NCI-H524 (cell line): ENCODE data around the gene TAS2R41.
"Not testable (repeated sequence)": the region's sequence is repeated elsewhere in the genome, so short reads cannot be mapped to it uniquely, and the experiment has no call there.

Experiments
- DNase-seq, 2 experiments: peaks; one replicate each; lab custom pipeline; 2025; lab: John Stamatoyannopoulos, UW

TAS2R41 gene

DNA sequence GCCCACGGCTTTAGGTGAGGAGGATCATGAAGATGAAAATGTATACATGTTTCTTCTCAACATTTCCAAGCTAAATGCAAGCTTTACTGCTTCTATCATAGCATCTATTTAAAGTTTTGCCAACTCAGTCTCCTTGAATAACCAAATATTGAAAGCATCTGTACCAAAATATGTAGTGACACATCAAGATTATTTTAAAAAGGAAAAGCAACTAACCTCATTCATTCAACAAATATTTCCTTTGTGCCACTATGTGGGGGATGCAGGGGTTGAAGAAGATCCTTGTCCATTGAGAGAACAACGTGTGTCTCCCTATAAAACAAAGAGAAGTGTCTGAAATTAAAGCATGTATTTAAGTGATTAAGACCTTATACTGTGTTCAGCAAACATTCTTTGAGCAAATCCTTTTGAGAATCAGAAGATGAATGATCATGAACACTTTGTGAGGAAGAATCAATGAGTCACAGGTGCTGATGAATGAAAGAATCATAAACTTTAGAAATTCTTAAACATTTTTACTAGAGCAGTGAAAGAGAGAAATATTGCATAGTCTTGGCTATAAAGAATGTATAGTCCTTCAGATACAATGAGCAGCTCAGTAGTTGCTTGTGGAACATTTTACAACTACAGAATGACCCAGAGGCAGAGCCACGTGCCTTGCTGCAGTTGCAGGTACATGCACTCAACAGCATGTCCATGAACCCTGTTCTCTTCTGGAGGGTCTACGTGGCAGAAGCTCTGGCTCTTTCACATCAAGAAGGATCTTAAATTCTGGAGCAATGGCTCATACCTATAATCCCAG is 20.5 kb upstream of the TAS2R41 start:
- no peak for DNase-seq

DNA sequence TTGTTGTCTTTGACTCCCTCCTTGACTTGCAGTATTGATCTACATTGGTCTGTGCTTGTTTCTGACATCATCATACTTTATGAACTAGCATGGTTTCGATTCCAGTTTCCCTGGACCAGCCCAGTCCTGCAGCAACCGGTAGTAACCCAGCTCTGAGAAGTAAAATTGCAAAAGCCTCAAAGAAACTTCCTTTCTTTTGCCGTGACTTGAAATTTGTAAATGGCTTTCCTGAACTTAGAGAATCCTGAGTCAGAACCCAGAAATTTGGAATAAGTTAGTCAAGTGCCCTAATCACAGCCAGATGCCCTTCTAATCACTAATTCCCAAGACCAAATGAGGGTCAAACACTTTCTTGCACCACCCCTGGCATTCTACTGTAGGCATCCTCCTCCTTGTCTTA is 19.4 kb upstream of the TAS2R41 start:
- DNase-seq, result no peak

DNA sequence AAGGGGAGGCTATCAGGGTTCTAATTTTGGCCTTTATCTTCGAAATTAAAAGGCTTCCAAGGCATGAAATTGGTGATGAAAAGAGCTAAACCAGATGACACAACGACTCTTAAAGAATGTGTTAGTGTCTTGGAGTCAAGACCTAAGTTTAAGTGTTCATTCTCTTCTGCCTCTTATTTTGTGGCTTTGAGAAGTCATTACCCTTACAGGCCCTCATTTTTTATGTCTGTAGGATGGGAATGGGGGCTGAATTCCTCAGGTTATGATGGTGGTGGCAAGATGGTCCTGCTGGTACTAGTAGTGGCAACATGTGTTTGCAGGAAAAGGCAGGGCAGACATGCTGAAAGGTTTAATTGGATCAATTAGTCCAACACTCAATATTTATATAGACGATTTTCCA is 19.0 kb upstream of the TAS2R41 start:
- DNase-seq, result no peak

DNA sequence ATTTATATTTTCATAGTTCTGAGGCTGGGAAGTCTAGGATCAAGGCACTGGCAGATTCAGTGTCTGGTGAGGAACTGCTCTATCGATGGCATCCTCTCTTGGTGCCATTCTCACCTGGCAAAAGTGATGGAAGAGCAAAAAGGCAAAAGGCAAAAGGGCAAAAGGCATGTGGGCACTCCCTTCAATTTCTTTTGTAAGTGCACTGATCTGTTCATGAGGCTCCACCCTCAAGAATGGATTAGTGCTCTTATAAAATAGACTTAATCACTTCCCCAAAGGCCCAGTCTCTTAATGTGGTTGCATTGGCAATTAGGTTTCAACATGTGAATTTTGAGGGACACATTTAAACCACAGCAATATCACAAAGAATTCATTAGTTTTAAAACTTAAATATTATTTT is 18.3 kb upstream of the TAS2R41 start:
- no peak for DNase-seq

DNA sequence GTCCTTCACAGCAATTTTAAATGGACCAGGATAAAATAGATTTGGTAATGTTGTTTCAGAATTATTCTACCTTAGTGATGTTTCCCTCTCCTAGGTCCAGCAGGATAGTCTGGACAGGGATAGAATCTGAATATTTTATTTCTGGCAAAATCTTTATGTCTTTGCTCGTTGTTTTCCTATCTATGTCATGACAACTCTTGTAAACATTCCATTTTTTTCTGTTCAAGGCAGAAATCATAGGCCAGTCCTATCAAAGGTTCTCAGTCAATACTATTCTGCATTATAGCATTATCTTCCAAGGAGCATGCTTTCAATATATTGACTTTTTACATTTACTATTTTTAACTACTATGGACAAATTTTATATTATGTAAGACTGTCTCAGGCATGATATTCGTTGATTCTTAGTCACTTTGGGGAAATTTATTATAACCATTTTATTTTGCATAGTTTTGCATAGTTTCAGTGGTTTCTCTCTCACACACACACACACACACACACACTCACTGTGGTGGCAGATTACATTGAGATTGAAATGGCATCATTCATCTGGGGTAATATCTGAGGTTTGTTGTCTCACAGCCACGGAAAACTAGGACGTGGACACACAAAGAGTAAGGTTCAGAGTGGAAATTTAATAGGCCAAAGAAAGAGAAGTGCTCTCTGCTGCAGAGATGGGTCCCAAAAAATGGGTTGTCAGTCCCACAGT is 17.2 kb upstream of the TAS2R41 start:
- DNase-seq, result no peak

DNA sequence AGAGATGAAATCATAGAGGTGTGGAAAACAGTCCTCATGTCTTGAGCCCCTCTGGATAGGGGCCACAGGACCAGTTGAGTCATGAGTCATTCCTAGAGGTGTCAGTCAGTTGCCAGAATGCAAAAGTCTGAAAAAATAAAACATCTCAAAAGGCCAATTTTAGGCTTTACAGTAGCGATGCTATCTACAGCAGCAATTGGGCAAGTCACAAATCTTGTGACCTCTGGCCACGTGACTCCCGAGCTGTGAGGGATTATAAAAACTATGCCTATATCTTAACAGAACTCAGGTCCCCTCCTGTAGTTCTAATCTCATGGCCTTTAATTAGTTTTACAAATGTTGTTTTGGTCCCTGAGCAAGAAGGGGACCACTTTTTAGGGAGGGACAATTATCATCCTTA is 15.6 kb upstream of the TAS2R41 start:
- DNase-seq, result no peak

DNA sequence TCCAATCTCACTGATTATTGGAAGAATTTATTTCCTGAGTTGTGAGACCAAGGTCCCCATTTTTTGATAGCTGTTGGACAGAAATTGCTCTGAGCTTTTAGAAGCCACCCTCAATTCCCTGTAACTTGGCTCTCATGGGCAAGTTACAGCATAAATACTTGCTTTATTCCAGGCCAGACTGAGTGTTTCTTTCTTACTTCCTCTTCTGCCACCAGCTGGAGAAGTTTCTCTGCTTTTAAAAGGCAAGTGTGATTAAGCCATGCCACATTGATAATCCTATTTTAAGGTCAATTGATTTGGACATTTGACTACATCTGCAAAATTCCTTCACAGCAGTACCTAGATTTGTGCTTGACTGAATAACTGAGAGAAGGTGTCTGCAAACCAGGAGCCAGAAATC is 14.1 kb upstream of the TAS2R41 start:
- DNase-seq, result no peak

DNA sequence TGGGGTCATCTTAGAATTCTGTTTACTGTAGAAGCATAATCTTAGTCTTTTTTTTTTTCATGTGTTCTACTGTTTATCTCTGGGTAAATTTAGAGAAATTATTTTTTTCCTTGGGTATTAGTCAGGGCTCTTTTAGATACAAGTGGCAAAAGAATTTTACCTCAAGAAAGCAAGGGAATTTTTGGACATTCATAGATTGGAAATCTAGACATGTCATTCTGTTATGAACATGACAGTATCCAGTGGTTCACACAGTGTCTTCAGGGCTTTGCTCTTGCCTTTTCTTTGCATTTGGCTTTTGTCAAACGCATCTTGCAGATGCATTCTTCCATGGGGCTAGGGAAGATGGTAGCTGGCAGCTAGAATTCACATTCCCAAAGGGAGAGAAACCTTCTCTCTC is 13.7 kb upstream of the TAS2R41 start:
- no peak for DNase-seq

DNA sequence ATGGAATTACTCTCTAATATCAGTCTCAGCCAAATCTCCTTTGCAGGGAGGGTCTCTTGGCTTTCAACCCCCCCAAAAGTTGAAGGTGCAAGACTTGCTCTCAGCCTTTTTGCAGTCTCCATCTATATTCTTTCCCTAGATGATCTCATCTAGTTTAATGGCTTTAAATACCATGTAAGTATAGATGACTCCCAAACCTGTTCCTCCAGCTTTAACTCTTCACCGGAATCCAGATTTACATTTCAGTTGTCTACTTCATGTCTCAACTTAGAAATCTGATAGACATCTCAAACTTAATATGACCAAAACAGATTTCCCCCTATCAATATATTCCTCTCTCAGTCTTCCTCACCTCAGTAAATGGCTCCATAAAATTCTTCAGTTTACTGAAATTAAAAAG is 9.9 kb upstream of the TAS2R41 start:
- DNase-seq, result no peak

DNA sequence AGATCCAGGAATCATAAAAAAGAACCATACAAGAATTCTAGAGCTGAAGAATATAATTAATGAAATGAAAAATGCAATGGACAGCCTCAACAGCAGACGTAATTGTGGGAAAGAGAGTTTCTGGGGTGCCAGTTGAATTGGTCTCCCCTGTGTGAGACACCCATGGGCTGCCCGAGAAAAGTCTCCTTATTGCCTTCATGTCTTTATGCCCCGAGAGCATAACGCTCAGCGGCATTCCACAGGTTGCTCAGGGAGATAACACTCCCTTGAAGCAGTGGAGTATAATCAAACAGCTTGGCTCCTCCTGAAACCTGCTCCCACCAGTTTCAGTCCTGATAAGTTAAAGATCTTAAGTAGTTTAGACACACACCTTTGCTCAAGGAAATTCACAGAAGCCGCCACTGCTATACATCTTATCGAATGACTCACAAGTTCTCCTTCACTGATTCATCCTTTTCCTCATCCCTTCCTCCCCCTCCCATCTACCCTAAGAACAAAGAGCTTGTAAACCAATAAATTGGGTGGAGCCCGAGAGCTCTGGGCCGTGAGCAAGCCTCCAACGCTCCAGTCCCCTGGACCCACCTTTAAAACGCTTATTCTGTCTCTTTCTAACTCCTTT is 5.5 kb upstream of the TAS2R41 start:
- not testable (repeated sequence) for DNase-seq

DNA sequence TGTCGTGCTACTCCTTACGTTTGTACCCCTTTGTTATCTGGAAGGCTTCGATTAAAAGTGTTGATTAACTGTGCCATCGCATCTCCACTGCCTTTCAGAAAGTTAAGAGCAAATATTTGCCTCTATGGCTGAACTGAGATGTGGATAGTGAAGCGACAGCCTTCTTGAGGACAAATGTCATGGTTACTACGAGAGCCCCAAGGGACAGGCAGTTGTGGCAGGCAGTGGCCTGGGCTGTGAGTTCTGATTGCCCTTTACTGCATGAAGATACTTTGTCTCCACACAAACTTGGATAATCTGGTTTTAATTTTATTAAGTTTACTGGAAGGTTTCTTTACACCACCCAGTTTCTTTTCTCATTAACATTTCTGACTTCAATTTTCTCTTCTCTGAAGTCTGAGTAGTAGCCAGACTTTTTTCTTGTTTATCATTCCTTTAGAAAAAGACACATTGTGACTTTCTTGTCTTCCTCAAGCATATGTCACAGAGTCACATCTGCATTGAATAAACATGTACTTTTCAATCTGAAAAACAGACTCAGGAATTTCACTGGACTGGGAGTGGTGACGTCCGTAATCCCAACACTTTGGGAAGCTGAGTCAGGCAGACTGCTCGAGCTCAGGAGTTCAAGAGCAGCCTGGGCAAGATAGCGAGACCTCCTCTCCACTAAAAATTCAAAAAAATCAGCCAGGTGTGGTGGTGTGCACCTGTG is 1.5 kb downstream of the TAS2R41 start:
- DNase-seq, result no peak

DNA sequence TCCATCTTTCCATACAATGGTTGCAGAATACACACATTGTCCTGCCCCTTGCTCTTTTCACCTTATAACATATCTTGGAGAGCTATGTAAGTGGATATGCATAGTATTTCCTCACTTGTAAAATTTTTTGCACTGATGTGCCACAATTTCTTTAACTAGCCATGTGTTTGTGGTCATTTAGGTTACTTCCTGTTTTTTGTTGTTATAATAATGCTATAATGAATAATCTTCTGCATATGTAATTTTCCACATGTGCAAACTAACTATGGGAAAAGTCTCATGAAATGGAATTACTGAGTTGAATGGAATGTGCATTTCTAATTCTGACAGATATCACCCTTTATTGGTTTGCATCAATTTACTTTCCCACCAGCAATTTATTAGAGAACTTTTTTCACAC is 2.8 kb downstream of the TAS2R41 start:
- no peak for DNase-seq

DNA sequence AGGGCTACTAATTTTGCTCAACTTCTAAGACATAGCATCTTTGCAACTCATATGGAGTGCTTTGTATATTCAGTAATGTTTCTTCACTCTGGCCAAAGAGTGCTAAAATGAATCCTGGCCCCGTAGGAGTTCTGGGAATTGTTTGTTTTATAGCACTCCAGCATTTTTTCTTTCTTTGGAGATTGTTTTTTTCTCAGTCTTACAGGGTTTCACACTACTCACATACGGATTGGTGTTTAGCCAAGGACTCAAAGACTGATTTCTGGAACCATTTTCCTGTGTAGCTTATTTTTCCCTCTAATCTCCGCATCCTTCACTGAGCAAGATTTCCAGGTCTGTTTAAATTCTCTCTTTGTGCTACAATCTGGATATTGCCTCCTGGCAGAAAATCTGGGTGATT is 6.4 kb downstream of the TAS2R41 start:
- DNase-seq, result no peak

DNA sequence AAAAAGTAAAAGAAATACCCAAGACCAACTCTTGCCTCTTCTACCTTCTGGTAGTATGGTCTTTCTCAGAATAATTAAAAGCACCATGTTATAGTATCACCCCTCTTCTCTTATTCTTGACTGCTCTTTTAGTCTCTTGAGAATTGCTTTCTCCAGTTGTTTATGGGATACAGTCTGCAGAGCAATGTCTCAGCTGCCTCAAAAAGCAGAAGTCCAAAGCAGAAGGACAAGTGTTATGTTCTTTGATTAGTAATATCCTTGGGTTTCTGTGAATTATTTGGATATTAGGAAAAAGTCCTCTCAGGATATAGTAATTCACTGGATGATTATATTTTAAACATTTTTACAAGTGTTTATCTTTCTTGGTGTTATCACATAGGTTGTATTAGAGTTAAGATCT is 7.4 kb downstream of the TAS2R41 start:
- DNase-seq, result no peak

DNA sequence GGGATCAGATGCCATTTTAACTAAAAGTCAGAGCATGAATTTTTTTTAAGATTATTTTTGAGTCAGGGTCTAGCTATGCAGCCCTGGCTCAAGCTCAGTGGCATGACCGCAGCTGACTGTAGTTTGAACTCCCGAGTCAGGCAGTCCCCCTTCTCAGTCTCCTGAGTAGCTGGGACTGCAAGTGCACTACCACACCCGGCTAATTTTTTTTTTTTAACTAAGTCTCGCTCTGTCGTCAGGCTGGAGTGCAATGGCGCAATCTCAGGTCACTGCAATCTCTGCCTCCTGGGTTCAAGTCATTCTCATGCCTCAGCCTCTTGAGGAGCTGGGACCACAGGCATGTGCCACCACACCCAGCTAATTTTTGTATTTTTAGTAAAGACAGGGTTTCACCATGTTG is 7.8 kb downstream of the TAS2R41 start:
- DNase-seq, result no peak

DNA sequence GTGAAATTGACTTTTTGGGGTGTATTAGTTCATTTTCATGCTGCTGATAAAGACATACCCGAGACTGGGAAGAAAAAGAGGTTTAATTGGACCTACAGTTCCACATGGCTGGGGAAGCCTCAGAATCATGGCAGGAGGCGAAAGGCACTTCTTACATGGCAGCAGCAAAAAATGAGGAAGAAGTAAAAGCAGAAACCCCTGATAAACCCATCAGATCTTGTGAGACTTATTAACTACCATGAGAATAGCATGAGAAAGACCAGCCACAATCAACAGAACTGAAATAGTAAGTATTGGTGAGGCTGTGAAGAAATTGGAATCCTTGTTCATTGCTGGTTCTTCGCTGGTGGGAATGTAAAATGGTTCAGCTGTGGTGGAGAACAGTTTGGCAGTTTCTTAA is 8.6 kb downstream of the TAS2R41 start:
- DNase-seq, result not testable (repeated sequence)

DNA sequence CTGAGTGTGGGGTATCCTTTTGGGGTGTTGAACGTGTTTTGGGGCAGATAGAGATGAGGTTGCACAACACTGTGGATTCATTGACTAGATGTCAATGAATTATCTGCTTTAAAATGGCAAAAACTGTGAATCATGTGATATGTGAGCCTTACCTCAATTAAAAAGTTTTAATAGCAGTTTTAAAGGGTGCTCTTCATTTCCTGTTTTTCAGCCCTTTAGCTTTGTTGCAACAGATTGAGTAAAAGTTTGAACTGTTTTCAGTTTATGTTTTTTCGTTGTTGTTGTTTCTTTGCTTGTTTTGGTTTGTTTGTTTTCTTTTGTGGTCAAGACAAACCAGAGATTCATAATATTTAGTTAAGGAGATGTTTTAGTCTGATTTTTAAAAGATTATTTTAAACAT is 9.4 kb downstream of the TAS2R41 start:
- no peak for DNase-seq

DNA sequence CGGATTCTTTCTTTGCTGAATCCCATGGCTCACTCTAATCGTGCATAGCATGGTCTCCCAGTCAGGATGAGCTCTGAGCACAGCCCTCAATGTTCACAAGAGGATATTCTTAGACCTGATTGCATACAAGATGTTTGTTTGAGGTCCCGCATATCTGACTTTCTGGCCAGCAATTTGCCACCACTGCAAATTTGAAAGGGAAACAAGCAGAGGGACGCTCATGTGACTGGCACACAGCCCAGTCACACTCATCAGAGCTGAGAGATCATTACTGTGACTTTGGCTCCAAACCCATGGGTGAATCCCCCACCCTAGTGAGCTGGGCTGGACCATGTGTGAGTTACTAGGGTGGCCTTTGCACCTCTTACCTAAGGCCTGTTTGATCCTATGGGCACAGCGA is 9.9 kb downstream of the TAS2R41 start:
- no peak for DNase-seq

DNA sequence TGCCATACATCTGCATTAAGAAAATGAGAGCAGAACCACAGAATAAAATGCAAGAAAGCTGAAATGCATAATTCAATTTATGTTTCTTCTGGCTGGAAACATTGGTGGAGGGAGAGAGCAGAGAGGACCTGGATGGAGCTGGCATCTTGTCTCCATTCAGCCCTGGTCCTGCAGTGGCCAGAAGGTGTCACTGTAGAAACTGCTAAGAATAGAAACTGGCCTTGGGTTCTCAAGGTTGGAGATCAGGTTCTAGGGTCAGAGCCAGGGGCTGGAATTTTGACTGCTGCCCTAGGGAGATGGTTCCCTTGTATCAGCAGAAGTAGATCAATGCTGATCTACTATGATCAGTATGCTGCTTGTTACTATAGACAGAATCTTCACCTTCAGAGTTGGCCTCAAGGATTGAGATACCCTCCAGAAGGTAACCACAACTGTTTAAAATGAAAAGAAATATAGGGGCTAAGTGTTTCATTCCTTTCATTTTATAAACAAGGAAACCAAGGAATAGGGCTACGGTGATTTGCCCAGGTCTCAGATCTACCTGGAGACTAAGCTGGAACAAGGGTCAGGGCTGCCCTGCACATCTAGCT is 13.1 kb downstream of the TAS2R41 start:
- DNase-seq, result no peak

DNA sequence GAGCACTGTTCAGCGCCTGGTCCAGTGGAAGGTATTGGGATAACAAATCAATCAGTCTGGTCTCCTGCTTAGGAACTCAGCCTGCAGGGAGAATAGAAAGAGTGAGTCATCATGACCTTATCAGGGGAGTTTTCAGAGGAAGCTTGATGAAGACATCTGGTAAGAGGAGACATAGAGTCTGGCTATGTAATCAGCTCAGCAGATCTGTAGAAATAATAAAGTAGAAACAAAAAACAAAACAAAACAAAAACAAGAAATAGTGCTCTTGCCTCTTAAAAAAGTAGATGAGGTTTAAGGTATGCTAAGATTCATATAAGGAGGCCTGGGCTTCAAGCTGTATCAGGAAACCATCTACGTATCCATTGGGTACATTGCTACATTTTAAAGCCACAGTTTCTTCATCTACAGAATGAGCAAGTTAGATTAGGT is 14.4 kb downstream of the TAS2R41 start:
- DNase-seq, result no peak

DNA sequence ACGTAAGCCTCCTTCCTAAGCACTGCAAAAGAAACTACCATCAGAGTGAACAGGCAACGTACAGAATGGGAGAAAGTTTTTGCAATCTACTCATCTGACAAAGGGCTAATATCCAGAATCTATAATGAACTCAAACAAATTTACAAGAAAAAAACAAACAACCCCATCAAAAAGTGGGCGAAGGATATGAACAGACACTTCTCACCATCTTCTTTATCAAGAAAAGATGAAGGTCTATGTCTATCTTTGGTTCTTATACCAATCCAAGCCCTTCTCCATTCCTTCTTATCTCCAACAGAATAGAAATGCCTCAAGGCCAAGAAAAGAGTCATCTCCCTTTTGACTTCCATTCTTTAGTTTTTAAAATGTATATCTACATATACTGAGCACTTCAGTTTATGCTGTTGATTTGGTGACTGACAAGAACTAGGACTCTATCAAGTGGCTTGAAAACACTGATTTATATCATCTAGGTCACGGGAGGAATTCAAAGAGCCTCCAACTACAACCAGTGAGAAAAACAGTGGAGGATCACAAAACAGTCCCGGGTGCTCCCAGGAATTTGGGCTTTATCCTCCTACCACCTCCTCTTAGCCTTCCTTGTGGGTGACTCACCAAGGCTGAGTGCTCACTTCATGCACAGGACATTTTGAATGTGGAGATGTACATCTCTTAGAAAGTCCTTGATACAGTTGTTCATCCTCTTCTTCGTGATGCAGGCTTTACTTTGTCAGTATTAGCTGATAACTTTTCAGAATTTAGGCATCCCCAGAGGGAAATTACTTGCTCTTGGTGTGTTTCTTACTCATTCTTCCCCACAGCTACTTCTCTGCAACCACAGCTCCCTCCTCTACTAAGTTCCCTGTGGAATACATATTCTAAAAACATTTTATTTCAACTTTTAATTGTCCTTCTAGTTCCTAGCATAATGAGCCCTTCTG is 15.4 kb downstream of the TAS2R41 start:
- DNase-seq, result no peak
